Breast epithelium (tissue), 4 donors: ENCODE results near the gene PHKB. TPM values are rescaled to one million over a fixed set of nuclear protein-coding genes. Genes with fewer than 3 reads are reported as not detected.

Experiments
- DNase-seq, 2 donors: peaks; one replicate each; pipeline ENCODE4 v3.0.0-alpha.2; 2019; ENCODE audit warnings: low spot score in 2 of 2
- H3K27ac ChIP-seq, 2 donors: fragments of 200-600 bp; sonication (generic) in 1 of 2; one replicate each; pipeline ENCODE4 v1.5.1; 2016 to 2019; ENCODE audit warnings: mild to moderate bottlenecking in 1 of 2
- H3K27me3 ChIP-seq, 2 donors: fragments of 200-600 bp; sonication (generic) in 1 of 2; one replicate each; pipeline versions ENCODE4 v1.5.1 to v1.6.0; 2017 to 2019; ENCODE audit warnings: control low read depth in 1 of 2, mild to moderate bottlenecking in 1 of 2
- H3K36me3 ChIP-seq: fragments of 200-600 bp; one replicate; pipeline ENCODE4 v1.5.1; 2019
- H3K4me1 ChIP-seq, 2 donors: fragments of 200-600 bp; sonication (generic); one replicate each; pipeline ENCODE4 v1.5.1; 2016 to 2019; ENCODE audit warnings: control low read depth in 1 of 2
- H3K4me3 ChIP-seq, 3 donors: fragments of 200-600 bp; sonication (generic); 1 replicate in 2 of 3; 2 replicates in 1 of 3; pipeline ENCODE4 v1.5.1; 2016 to 2019; ENCODE audit warnings: mild to moderate bottlenecking in 3 of 3, moderate library complexity in 2 of 3
- H3K9me3 ChIP-seq, 2 donors: fragments of 200-600 bp; sonication (generic) in 1 of 2; one replicate each; pipeline ENCODE4 v1.5.1; 2016 to 2019; ENCODE audit warnings: control low read depth in 1 of 2
- POLR2A ChIP-seq: fragments of 450-650 bp; IDR thresholded peaks from one replicate; pipeline ENCODE4 v1.6.1; 2016; ENCODE audit warnings: antibody characterized with exemption, mild to moderate bottlenecking, moderate library complexity
- POLR2AphosphoS5 ChIP-seq, 3 donors: sonication (generic); formaldehyde crosslinking; IDR thresholded peaks; one replicate each; pipeline ENCODE4 v1.6.1; 2017; ENCODE audit warnings: antibody characterized with exemption in 3 of 3
- intact Hi-C: fragments of 100-400 bp; cut with DNase I; formaldehyde crosslinking; loops from one replicate; pipeline ENCODE4 v1.15.1; 2023; ENCODE audit warnings: low total_unique reads
- total RNA-seq, 3 donors: library from RNA; depleted of rRNA; stranded (reverse); fragments of >200 nt; gene quantifications; one replicate each; pipeline ENCODE4 v1.1.0, GENCODE V29; 2016
- TF ChIP-seq, protein P1 (sequence below), 3 donors: fragments of 450-650 bp; IDR thresholded peaks; one replicate each; pipeline ENCODE4 v1.5.1; 2016 to 2017; ENCODE audit warnings: antibody characterized with exemption in 3 of 3, mild to moderate bottlenecking in 3 of 3, moderate library complexity in 3 of 3

The PHKB gene
- total RNA-seq, 3 donors from 2014 or later, result 77.9 to 111 (median 78.3) TPM

DNA sequence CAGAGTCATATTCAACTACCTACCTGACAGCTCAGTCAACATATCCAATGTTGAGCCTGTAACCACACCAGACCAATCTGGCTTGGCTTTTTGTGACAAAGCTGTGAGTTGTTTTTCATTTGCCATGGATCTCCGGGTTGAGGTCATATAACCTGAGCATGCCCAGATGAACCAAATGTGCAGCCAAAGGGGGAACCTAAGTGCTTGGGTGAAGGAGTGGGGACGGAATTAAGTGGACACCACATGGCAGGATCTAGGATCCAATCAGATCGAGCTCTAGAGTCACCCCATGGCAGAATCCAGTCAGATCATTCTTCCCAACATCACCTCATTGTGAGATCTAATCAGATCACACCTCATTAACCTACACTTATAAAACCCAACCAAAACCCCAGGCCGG lies 258.6 kb downstream of the PHKB start:
- H3K27ac ChIP-seq, result no peak overlapping the region
- no peaks in the 10 kb centered on the region for H3K4me1 ChIP-seq
- H3K36me3 ChIP-seq, result no peaks in the 10 kb centered on the region
- intact Hi-C loops, result loop anchor here (10.0 kb wide), 1 partner anchor 525 kb away; the partner anchor contains the start of genes ABCC11 and LONP2
- H3K4me3 ChIP-seq, result no peak overlapping the region
- no peaks in the 10 kb centered on the region for H3K9me3 ChIP-seq
- DNase-seq, result no peak
- no peaks in the 10 kb centered on the region for H3K27me3 ChIP-seq
- TF ChIP-seq POLR2A (no peak), POLR2AphosphoS5 (IDR thresholded peaks at IDR 0.05) (no peak)
- TF ChIP-seq, protein P1, sequence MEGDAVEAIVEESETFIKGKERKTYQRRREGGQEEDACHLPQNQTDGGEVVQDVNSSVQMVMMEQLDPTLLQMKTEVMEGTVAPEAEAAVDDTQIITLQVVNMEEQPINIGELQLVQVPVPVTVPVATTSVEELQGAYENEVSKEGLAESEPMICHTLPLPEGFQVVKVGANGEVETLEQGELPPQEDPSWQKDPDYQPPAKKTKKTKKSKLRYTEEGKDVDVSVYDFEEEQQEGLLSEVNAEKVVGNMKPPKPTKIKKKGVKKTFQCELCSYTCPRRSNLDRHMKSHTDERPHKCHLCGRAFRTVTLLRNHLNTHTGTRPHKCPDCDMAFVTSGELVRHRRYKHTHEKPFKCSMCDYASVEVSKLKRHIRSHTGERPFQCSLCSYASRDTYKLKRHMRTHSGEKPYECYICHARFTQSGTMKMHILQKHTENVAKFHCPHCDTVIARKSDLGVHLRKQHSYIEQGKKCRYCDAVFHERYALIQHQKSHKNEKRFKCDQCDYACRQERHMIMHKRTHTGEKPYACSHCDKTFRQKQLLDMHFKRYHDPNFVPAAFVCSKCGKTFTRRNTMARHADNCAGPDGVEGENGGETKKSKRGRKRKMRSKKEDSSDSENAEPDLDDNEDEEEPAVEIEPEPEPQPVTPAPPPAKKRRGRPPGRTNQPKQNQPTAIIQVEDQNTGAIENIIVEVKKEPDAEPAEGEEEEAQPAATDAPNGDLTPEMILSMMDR (IDR thresholded peaks at IDR 0.05), result no peak

DNA sequence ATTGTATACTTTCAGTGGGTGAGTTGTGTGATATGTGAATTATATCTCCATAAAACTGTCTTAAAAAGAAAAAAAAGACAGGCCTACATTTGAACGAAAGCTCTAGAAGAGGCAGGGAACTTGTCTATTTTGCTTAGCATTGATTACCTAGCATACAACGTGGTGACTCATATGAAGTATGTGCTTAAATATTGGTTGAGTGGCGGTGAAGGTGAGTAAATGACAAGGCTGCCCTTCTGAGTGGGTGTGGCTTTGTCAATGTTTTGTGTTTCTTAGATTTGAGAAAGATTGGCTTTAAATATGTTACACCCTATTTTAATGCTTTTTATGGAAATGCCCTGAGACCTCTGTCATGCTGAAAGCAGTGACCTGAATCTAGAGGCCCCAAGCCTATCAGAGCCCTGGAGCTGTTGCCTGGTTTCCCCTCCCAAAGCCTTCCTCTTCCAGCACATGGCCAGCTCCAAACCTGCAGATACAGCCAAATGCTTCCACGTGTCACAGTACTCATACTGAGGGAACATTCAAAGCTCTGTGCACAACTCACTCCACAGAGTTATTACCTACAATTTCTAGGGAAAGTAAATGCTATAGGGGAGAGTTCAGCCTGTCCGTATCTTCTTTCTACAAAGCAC lies 260.0 kb downstream of the PHKB start:
- Histone ChIP-seq H3K27ac (no peak overlapping the region), H3K27me3 (no peaks in the 10 kb centered on the region), H3K4me1 (no peaks in the 10 kb centered on the region), H3K36me3 (no peaks in the 10 kb centered on the region), H3K9me3 (no peaks in the 10 kb centered on the region), H3K4me3 (no peak overlapping the region)
- no peak for DNase-seq
- TF ChIP-seq, protein P1 (IDR thresholded peaks at IDR 0.05), result no peak
- TF ChIP-seq POLR2AphosphoS5 (IDR thresholded peaks at IDR 0.05) (no peak), POLR2A (no peak)
- intact Hi-C loops, result no loop called here

DNA sequence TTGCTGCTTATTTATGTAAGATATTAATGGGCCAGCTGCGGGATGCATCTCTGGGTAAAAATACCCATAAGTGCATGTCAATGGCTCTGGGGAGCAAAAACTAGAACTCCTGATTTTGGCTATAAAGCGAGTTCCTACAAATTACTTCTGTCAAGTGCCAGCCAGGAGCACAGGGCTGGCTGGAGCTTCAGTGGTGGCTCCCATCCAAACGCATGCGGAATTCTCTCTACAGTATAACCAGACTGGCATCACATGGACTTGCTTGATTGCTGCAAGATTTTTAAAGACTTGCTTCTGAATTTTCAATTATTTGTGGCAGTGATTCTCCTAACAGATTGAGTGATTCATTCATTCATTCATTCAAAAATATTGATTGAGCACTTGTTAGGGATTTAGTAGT lies 260.9 kb downstream of the PHKB start:
- intact Hi-C loops, result no loop called here
- no peak overlapping the region for H3K27ac ChIP-seq
- H3K4me3 ChIP-seq, result no peak overlapping the region
- TF ChIP-seq, protein P1 (IDR thresholded peaks at IDR 0.05), result no peak
- TF ChIP-seq POLR2A (no peak), POLR2AphosphoS5 (IDR thresholded peaks at IDR 0.05) (no peak)
- H3K4me1 ChIP-seq, result no peaks in the 10 kb centered on the region
- H3K9me3 ChIP-seq, result no peaks in the 10 kb centered on the region
- no peaks in the 10 kb centered on the region for H3K27me3 ChIP-seq
- no peak for DNase-seq
- H3K36me3 ChIP-seq, result no peaks in the 10 kb centered on the region

DNA sequence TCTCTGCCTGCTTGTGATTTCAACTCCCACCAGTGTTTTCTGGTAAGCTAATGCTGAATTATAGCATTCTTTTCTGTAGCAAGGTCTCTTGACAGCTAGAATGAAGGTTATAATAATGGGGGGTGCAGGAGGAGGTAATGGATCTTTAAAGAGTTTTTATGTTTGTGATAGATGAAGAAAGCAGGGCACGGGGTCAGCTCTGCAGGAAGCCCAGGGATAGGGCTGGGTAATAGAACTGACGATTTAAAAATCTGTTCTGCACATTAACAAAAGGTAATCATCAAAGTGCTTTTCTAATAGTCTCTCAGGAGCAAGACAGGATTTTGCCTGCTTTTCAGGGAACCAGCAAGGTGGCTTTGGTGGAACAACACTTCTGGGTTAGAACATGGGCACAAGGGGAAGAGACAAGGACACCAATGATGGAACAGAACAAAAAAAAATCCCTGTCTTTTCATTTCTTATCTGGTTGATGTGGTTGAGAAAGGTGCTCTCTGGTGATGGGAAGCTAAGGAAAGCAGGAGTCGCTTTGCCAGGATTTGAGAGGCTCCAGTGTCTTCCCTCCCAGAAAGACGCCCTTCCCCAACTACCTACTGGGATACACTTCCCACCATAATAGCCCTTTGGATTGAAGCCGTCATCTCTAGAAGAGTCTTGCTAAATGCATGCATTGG lies 263.1 kb downstream of the PHKB start:
- intact Hi-C loops, result no loop called here
- no peak overlapping the region for H3K27ac ChIP-seq
- no peak overlapping the region for H3K4me3 ChIP-seq
- no peaks in the 10 kb centered on the region for H3K4me1 ChIP-seq
- H3K27me3 ChIP-seq, result no peaks in the 10 kb centered on the region
- no peaks in the 10 kb centered on the region for H3K36me3 ChIP-seq
- TF ChIP-seq POLR2A, result no peak
- no peak for TF ChIP-seq POLR2AphosphoS5 (IDR thresholded peaks at IDR 0.05)
- TF ChIP-seq, protein P1 (IDR thresholded peaks at IDR 0.05), result no peak
- DNase-seq, result no peak
- no peaks in the 10 kb centered on the region for H3K9me3 ChIP-seq

DNA sequence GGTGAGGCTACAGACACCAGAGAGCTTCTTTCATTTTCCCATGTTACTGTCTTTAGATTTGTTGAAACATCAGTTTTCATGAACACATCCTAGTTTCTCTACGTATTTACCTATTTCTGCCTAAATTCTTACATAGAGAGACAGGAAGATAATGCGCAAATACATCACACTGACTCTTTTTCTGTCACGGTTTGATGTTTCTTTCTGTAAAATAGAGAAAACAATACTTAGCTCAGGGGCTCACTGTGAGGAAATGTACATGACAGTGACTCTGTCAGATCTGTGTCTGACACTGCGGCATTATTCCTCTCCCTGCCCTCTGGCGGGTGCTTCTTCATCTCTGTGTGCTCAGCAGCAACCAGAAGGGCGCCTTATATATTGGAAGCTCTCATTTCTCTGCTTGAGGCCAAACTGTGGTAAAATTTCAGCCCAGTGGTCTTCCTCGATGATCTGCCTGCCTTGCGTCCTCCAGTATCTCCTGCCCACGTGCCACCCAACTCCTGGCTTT lies 264.1 kb downstream of the PHKB start:
- no peak for TF ChIP-seq POLR2A
- TF ChIP-seq, protein P1 (IDR thresholded peaks at IDR 0.05), result no peak
- TF ChIP-seq POLR2AphosphoS5 (IDR thresholded peaks at IDR 0.05), result no peak
- Histone ChIP-seq H3K4me1 (no peaks in the 10 kb centered on the region), H3K27me3 (no peaks in the 10 kb centered on the region), H3K4me3 (no peak overlapping the region), H3K9me3 (no peaks in the 10 kb centered on the region), H3K36me3 (no peaks in the 10 kb centered on the region), H3K27ac (no peak overlapping the region)
- no peak for DNase-seq
- intact Hi-C loops, result no loop called here
